GM10248 (cell line): ENCODE measurements around the gene SLC25A21.
"Not testable (repeated sequence)": the region's sequence is repeated elsewhere in the genome, so short reads cannot be mapped to it uniquely, and the experiment has no call there.

Source experiments
- CTCF ChIA-PET: fragments of 300-600 bp; sonication (Branson Sonifier 250); formaldehyde crosslinking; extraction: SDS; loops from one replicate; lab custom pipeline; 2021; ENCODE audit warnings: antibody characterized with exemption; lab: Yijun Ruan, JAX
- POLR2A ChIA-PET: fragments of 350-650 bp; sonication (Branson Sonifier 250); formaldehyde crosslinking; extraction: SDS; loops from one replicate; lab custom pipeline; 2020; ENCODE audit warnings: antibody characterized with exemption; lab: Yijun Ruan, JAX
- DNase-seq: peaks from one replicate; pipeline ENCODE4 v3.0.0; 2012; ENCODE audit errors: extremely low spot score
- TF ChIP-seq, protein P1 (sequence below): IDR thresholded peaks from 2 replicates; pipeline ENCODE4 v1.5.1; 2012; ENCODE audit warnings: mild to moderate bottlenecking, low read depth; ENCODE audit errors: extremely low read depth, missing control alignments, control extremely low read depth

SLC25A21 gene

DNA sequence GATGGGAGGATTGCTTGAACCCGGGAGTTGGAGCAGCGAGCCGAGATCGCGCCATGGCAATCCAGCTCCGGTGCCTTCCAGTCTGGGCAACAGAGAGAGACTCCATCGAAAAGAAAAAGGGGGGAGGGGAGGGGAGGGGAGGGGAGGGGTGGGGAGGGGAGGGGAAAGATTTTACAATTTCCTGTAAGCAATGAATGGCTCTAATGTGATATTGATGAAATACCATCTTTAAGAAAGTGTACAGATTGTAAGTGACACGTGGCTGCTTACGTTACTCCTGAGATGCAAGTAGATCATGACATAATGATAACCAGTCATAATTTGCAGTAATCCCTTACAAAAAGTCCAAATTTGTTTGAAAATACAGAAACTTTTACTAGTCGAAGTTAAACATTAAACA lies 1.4 kb downstream of the SLC25A21 start:
- DNase-seq: no peak
- ChIA-PET CTCF (no interaction called here), POLR2A (no interaction called here)
- TF ChIP-seq, protein P1, sequence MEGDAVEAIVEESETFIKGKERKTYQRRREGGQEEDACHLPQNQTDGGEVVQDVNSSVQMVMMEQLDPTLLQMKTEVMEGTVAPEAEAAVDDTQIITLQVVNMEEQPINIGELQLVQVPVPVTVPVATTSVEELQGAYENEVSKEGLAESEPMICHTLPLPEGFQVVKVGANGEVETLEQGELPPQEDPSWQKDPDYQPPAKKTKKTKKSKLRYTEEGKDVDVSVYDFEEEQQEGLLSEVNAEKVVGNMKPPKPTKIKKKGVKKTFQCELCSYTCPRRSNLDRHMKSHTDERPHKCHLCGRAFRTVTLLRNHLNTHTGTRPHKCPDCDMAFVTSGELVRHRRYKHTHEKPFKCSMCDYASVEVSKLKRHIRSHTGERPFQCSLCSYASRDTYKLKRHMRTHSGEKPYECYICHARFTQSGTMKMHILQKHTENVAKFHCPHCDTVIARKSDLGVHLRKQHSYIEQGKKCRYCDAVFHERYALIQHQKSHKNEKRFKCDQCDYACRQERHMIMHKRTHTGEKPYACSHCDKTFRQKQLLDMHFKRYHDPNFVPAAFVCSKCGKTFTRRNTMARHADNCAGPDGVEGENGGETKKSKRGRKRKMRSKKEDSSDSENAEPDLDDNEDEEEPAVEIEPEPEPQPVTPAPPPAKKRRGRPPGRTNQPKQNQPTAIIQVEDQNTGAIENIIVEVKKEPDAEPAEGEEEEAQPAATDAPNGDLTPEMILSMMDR: no peak

DNA sequence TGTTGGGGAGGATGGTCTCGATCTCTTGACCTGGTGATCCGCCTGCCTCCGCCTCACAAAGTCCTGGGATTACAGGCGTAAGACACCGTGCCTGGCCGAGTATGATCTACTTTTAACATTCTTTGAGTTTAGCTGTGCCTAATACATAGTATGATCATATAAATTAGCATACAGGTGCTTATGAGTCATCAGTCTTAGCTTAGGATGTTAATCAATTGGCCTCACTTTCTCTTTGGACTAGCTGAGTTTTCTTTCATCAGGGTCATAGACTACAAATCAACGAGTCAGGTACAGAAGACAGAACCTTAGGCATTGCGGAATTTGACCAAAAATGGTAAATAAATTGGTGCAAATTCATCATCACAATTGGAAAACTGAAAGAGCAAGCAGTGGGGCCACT lies 2.2 kb downstream of the SLC25A21 start:
- TF ChIP-seq, protein P1: no peak
- DNase-seq: no peak
- CTCF ChIA-PET: no interaction called here
- POLR2A ChIA-PET: no interaction called here

GRCh38 chr14:37168721-37169120 lies 3.7 kb downstream of the SLC25A21 start:
- no peak for DNase-seq
- CTCF ChIA-PET: interaction anchor here (1.2 kb wide), 1 partner anchor 19 kb away, joined by 3 read pairs; no protein-coding TSS in a partner anchor
- POLR2A ChIA-PET: no interaction called here
- TF ChIP-seq, protein P1: no peak

DNA sequence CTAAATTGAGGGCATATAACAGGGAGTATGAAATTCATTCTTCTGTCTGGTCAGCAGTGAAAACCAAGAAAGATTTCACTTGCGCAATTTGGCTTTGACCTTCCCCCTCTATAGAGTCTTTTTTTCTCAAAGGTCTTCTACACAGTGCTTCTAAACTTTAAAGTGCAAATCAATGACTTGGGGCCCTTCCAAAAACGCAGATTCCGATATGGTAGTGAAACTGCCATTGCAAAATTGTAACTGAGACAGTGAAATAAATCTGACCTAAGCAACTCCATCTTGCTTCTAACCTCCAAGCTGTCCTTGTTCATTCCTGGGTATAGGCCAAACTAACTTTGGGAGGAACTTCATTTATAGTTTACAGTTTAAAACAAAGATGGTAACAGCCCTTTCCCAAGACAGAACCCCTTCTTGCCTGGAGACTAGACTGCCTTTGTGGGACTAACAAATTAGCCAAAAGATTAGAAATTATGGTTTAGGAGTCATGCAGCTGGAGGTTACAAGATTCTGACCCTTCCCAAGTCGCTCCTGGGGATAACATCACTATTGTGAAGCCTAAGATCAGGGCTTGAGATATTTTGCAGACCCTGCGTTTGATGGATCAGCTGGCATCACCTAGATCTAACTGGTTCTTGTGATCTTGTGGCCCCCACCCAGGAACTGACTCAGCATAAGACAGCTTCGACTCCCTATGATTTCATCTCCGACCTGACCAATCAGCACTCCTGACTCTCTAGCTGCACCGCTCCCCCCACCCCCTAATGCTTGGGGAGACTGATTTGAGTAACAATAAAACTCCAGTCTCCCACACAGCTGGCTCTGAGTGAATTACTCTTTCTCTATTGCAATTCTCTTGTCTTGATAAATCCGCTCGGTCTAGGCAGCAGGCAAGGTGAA lies 5.0 kb downstream of the SLC25A21 start:
- TF ChIP-seq, protein P1: no peak
- no peak for DNase-seq
- ChIA-PET POLR2A (no interaction called here), CTCF (no interaction called here)

DNA sequence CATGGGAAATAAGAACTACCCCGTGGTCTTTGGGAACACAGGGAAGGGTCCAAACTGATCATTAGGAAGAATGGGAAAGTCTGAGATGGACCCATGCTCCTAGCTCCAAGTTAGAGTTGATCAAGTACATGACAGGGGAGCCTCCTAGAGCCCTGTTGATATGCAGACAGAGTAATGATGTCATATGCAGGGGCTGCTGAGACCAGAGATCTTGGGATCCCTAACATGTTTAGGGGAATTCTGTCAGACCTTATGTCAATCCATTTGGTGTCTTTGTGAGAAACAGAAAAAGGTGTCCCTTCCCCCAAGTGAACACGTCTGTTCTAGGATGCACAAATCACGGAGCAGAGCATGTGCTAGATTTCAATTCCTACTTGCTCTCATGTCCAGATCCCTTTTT lies 6.6 kb downstream of the SLC25A21 start:
- ChIA-PET POLR2A (no interaction called here), CTCF (no interaction called here)
- no peak for DNase-seq
- TF ChIP-seq, protein P1: no peak

DNA sequence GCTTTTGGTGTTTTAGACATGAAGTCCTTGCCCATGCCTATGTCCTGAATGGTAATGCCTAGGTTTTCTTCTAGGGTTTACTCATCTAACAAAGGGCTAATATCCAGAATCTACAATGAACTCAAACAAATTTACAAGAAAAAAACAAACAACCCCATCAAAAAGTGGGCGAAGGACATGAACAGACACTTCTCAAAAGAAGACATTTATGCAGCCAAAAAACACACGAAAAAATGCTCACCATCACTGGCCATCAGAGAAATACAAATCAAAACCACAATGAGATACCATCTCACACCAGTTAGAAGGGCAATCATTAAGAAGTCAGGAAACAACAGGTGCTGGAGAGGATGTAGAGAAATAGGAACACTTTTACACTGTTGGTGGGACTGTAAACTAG lies 10.1 kb downstream of the SLC25A21 start:
- POLR2A ChIA-PET, DNase-seq, CTCF ChIA-PET: not testable (repeated sequence)

GRCh38 chr14:37157987-37158386 lies 14.4 kb downstream of the SLC25A21 start:
- TF ChIP-seq, protein P1: no peak

More at GRCh38 chr14:37157987-37158386, 14.4 kb downstream of the SLC25A21 start:
- DNase-seq: no peak
- ChIA-PET POLR2A (no interaction called here), CTCF (no interaction called here)
